Colonic mucosa (tissue), 4 donors: ENCODE results near the gene TTC12. TPM values are rescaled to one million over a fixed set of nuclear protein-coding genes. Genes with fewer than 3 reads are reported as not detected.

Experiments used
- DNase-seq: peaks from one replicate; pipeline ENCODE4 v3.0.0-alpha.2; 2020
- H3K27ac ChIP-seq: fragments of 200-600 bp; one replicate; pipeline ENCODE4 v1.8.0; 2021
- H3K27me3 ChIP-seq: fragments of 200-600 bp; one replicate; pipeline ENCODE4 v1.8.0; 2021
- H3K36me3 ChIP-seq: fragments of 200-600 bp; one replicate; pipeline ENCODE4 v1.8.0; 2021
- H3K4me1 ChIP-seq: fragments of 200-600 bp; one replicate; pipeline ENCODE4 v1.8.0; 2021; ENCODE audit warnings: mild to moderate bottlenecking
- H3K4me3 ChIP-seq: fragments of 200-600 bp; one replicate; pipeline ENCODE4 v1.8.0; 2021
- H3K9ac ChIP-seq, 2 donors: one replicate each; pipeline ENCODE4 v1.7.0; 2013; ENCODE audit warnings: control low read depth in 2 of 2, low read depth in 2 of 2, low read length in 2 of 2
- H3K9me3 ChIP-seq: fragments of 200-600 bp; one replicate; pipeline ENCODE4 v1.8.0; 2021
- CTCF ChIP-seq: fragments of 200-600 bp; IDR thresholded peaks from one replicate; pipeline ENCODE4 v1.8.0; 2022; ENCODE audit warnings: antibody characterized with exemption, mild to moderate bottlenecking
- intact Hi-C: fragments of 100-400 bp; cut with DNase I; formaldehyde crosslinking; loops from one replicate; pipeline ENCODE4 v1.14.1; 2022
- total RNA-seq, 2 donors: library from RNA; stranded (reverse); fragmentation: NEBNext Ultra II Directional in 1 of 2; extraction: Animal tissue kit (Norgen Biotek cat#: 25700) in 1 of 2; gene quantifications; one replicate each; pipeline ENCODE4 v1.2.1, GENCODE V29; 2021
- donor health status: healthy.
- donor health status: DM: no; HTN: no; CAD: no.
- donor health status: DM: no; HTN: no; CAD: no.

Gene TTC12
- total RNA-seq, 2 donors from 2014 or later: 11.1 to 21.3 TPM

DNA sequence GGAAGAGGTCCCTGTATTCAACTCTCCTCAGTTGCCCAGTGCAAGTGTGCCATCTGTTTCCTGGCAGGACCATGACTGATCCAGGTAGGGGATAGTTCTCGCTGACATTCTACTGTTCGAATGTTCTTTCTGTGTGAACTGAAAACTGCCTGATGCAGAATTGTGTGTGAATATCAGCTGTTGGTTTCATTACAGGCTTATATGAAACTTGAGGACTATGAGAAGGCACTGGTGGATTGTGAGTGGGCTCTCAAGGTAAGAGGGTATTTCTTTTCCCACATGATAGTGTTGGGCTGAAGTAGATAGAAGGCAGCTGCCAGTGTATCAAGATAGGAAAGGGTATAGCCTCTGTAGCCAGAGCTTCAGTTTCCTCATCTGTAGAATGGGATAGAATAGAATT lies 15.3 kb downstream of the TTC12 start:
- H3K27me3 ChIP-seq: no peaks in the 10 kb centered on the region
- no peak overlapping the region for H3K9ac ChIP-seq
- H3K27ac ChIP-seq: no peak overlapping the region
- H3K4me1 ChIP-seq: no peaks in the 10 kb centered on the region
- TF ChIP-seq CTCF: no peak
- no peak overlapping the region for H3K4me3 ChIP-seq
- no peaks in the 10 kb centered on the region for H3K36me3 ChIP-seq
- intact Hi-C loops: no loop called here
- no peak for DNase-seq
- no peaks in the 10 kb centered on the region for H3K9me3 ChIP-seq

DNA sequence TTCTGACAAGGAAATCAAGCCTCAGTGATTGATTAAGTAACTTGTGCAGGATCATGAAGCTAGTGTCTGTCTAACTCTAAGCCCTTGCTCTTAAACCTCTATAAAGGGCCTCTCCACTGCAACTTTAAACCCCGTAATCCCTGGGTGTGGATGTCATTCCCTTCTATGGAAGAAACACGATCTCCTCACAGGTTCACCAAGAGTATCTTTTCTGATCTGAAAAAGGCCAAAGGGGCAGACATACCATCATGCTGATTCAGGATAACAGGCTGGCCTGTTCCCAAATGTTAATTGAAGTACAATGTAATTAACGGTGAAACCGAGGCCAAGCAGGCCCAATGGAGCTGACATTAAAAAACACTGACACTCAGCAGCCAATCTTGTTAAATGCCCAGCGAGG lies 17.1 kb downstream of the TTC12 start:
- Histone ChIP-seq H3K9ac (no peak overlapping the region), H3K36me3 (no peaks in the 10 kb centered on the region), H3K4me1 (no peaks in the 10 kb centered on the region), H3K9me3 (no peaks in the 10 kb centered on the region), H3K4me3 (no peak overlapping the region), H3K27me3 (no peaks in the 10 kb centered on the region), H3K27ac (no peak overlapping the region)
- intact Hi-C loops: no loop called here
- TF ChIP-seq CTCF: no peak
- DNase-seq: no peak

DNA sequence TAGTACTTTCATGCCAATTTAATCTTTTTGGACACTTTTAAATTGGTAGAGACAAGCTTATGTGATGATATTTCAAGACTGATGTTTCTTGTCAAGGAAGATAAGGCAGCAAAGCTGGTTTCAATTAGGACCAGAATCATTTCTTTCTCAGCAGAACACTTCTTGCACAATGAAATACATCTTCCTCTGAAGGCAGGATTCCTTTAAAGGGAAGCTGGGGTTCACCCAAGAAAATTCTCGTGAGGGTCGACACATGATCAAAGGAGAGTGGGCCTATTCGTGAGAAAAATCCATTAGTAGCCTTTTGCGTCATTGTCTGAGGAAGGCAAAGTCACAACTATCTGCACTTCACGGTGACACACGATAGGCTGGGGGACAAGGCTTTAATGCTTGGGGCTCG lies 17.6 kb downstream of the TTC12 start:
- H3K27me3 ChIP-seq: no peaks in the 10 kb centered on the region
- H3K4me1 ChIP-seq: no peaks in the 10 kb centered on the region
- TF ChIP-seq CTCF: no peak
- H3K4me3 ChIP-seq: no peak overlapping the region
- H3K27ac ChIP-seq: no peak overlapping the region
- H3K36me3 ChIP-seq: no peaks in the 10 kb centered on the region
- H3K9ac ChIP-seq: no peak overlapping the region
- DNase-seq: no peak
- intact Hi-C loops: no loop called here
- H3K9me3 ChIP-seq: no peaks in the 10 kb centered on the region

GRCh38 chr11:113332638-113333329 lies 18.4 kb downstream of the TTC12 start:
- H3K9ac ChIP-seq: no peak overlapping the region
- intact Hi-C loops: no loop called here
- TF ChIP-seq CTCF: no peak
- H3K4me1 ChIP-seq: no peaks in the 10 kb centered on the region
- no peaks in the 10 kb centered on the region for H3K36me3 ChIP-seq
- H3K27me3 ChIP-seq: no peaks in the 10 kb centered on the region
- no peaks in the 10 kb centered on the region for H3K9me3 ChIP-seq
- no peak for DNase-seq
- H3K4me3 ChIP-seq: no peak overlapping the region
- H3K27ac ChIP-seq: no peak overlapping the region

- no peaks in the 10 kb centered on the region for H3K36me3 ChIP-seq
- no peaks in the 10 kb centered on the region for H3K27me3 ChIP-seq
- TF ChIP-seq CTCF: no peak
- no peaks in the 10 kb centered on the region for H3K4me1 ChIP-seq
- no peak overlapping the region for H3K9ac ChIP-seq
- DNase-seq: no peak
- no peaks in the 10 kb centered on the region for H3K9me3 ChIP-seq
- H3K27ac ChIP-seq: no peak overlapping the region
- no peak overlapping the region for H3K4me3 ChIP-seq
- intact Hi-C loops: no loop called here
Measured at GRCh38 chr11:113334183-113334582, 19.8 kb downstream of the TTC12 start.
